Ovary (tissue), 3 donors: ENCODE results near the gene ABCC3.

Experiments
- EP300 ChIP-seq: sonication (generic); formaldehyde crosslinking; IDR thresholded peaks from one replicate; pipeline ENCODE4 v1.6.1; 2017; ENCODE audit warnings: antibody characterized with exemption
- POLR2A ChIP-seq: fragments of 450-650 bp; IDR thresholded peaks from one replicate; pipeline ENCODE4 v1.6.1; 2017; ENCODE audit warnings: antibody characterized with exemption, mild to moderate bottlenecking, moderate library complexity
- TF ChIP-seq, protein P1 (sequence below), 3 donors: fragments of 450-650 bp in 2 of 3; fragments of 200-600 bp in 1 of 3; IDR thresholded peaks; one replicate each; pipeline versions ENCODE4 v1.5.1 to v1.8.0; 2016 to 2022; ENCODE audit warnings: antibody characterized with exemption in 3 of 3, mild to moderate bottlenecking in 1 of 3
- donor health status: DM: no; HTN: no; CAD: no.

DNA sequence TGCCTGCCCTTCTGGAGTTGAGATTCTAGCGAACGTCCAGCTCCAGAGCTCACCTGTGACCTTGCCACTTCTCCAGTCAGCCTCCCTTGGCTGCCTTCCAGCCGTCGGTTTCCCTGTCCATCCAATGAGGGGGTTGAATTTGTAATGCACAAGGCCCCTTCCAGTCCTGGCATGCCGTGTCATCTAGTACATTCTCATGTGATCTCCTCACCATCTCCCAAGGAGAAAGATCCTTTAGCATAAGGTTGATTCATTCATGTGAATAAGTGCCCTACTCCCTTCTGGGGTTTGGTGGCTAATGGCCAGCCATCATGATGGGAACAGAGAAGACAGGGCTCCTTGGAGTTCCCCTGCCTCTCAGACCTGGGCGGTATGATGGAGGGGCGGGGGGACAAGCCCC lies 18.9 kb upstream of the ABCC3 start:
- TF ChIP-seq, protein P1, sequence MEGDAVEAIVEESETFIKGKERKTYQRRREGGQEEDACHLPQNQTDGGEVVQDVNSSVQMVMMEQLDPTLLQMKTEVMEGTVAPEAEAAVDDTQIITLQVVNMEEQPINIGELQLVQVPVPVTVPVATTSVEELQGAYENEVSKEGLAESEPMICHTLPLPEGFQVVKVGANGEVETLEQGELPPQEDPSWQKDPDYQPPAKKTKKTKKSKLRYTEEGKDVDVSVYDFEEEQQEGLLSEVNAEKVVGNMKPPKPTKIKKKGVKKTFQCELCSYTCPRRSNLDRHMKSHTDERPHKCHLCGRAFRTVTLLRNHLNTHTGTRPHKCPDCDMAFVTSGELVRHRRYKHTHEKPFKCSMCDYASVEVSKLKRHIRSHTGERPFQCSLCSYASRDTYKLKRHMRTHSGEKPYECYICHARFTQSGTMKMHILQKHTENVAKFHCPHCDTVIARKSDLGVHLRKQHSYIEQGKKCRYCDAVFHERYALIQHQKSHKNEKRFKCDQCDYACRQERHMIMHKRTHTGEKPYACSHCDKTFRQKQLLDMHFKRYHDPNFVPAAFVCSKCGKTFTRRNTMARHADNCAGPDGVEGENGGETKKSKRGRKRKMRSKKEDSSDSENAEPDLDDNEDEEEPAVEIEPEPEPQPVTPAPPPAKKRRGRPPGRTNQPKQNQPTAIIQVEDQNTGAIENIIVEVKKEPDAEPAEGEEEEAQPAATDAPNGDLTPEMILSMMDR (IDR thresholded peaks at IDR 0.05) = no peak
- TF ChIP-seq POLR2A (no peak), EP300 (no peak)
